ENCODE results near the gene STAM. TPM values are rescaled to one million over a fixed set of nuclear protein-coding genes. Genes with fewer than 3 reads are reported as not detected.

The STAM gene
- polyA plus RNA-seq, 1 donor (not counting 4 experiments of a cell fraction or from before 2014, with no cell fraction given): 34.1 TPM

- H3K4me2 ChIP-seq (ENCODE audit: control insufficient read depth, extremely low read depth, insufficient read depth, low read depth, low read length): no peak overlapping the region
- H3K27ac ChIP-seq (ENCODE audit: control insufficient read depth, insufficient read depth, low read length): no peak overlapping the region
- H4K20me1 ChIP-seq (ENCODE audit: control insufficient read depth, extremely low read depth, insufficient read depth, low read length): no peaks in the 10 kb centered on the region
- peaks cover 4 to 7% of the 10 kb centered on the region in 2 experiments for H3K36me3 ChIP-seq (ENCODE audit: control insufficient read depth in 2 of 2, extremely low read depth in 1 of 2, insufficient read depth in 2 of 2, low read length in 2 of 2)
- H3K4me3 ChIP-seq (ENCODE audit: control insufficient read depth in 2 of 3, extremely low read depth in 1 of 3, insufficient read depth in 2 of 3, low read depth in 1 of 3, low read length in 3 of 3): no peak overlapping the region
- dilution Hi-C loops (cut with MboI; ENCODE audit: extremely low pct_ligation_motif_present, low sequenced_read_pairs): no loop called here
- TF ChIP-seq EZH2 (IDR thresholded peaks at IDR 0.05; ENCODE audit: low read length): no peak
- TF ChIP-seq CTCF (optimal IDR thresholded peaks at IDR 0.05 in 1 of 3, IDR thresholded peaks at IDR 0.05 in 1 of 3, conservative IDR thresholded peaks at IDR 0.05 in 1 of 3; ENCODE audit: extremely low read depth in 1 of 3, insufficient read depth in 2 of 3, low read length in 3 of 3): no peak
- no peaks in the 10 kb centered on the region for H3K79me2 ChIP-seq (ENCODE audit: control insufficient read depth, insufficient read depth, low read length)
- no peaks in the 10 kb centered on the region for H3K9me3 ChIP-seq (ENCODE audit: control insufficient read depth, low read depth, low read length)
- FAIRE-seq (no peak), DNase-seq (ENCODE audit: low read depth, low spot score) (no peak)
- no peak overlapping the region for H3K9ac ChIP-seq (ENCODE audit: control insufficient read depth, extremely low read depth, insufficient read depth, low read length)
- H3K9me1 ChIP-seq (ENCODE audit: control insufficient read depth, extremely low read depth, insufficient read depth, low read length): no peaks in the 10 kb centered on the region
- H2AFZ ChIP-seq (ENCODE audit: control insufficient read depth, low read length): no peak overlapping the region
- H3K27me3 ChIP-seq (ENCODE audit: control insufficient read depth, extremely low read depth, insufficient read depth, low read length): no peaks in the 10 kb centered on the region
- H3K4me1 ChIP-seq (ENCODE audit: control insufficient read depth, extremely low read depth, insufficient read depth, low read length): no peaks in the 10 kb centered on the region
Observed at GRCh38 chr10:17693009-17693408, 49.1 kb downstream of the STAM start.

DNA sequence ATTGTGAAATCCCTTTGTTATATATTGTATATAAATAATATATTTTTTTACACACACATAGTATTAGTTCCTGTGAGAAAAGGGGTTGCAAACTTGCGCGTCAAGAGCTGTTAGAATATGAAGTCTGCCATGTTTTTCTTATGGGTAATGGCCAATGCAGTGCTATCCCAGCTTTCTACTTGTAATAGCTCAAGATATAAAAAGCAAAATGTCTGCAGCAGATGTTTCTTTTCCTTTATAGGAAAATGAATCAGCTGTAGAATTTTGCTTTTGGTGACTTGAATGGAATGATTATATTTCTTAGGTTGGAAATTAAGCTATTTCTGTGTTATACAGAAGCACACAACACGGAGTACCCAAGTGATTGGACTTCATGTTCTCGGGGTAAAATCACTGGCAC is 54.7 kb downstream of the STAM start:
- H3K9me3 ChIP-seq (ENCODE audit: control insufficient read depth, low read depth, low read length): no peaks in the 10 kb centered on the region
- H3K9me1 ChIP-seq (ENCODE audit: control insufficient read depth, extremely low read depth, insufficient read depth, low read length): no peaks in the 10 kb centered on the region
- H4K20me1 ChIP-seq (ENCODE audit: control insufficient read depth, extremely low read depth, insufficient read depth, low read length): peaks cover 2% of the 10 kb centered on the region
- no peaks in the 10 kb centered on the region for H3K4me1 ChIP-seq (ENCODE audit: control insufficient read depth, extremely low read depth, insufficient read depth, low read length)
- no peak overlapping the region for H3K27ac ChIP-seq (ENCODE audit: control insufficient read depth, insufficient read depth, low read length)
- dilution Hi-C loops (cut with MboI; ENCODE audit: extremely low pct_ligation_motif_present, low sequenced_read_pairs): no loop called here
- no peak overlapping the region for H3K9ac ChIP-seq (ENCODE audit: control insufficient read depth, extremely low read depth, insufficient read depth, low read length)
- no peaks in the 10 kb centered on the region for H3K27me3 ChIP-seq (ENCODE audit: control insufficient read depth, extremely low read depth, insufficient read depth, low read length)
- DNase-seq (ENCODE audit: low read depth, low spot score): no peak
- no peak overlapping the region for H3K4me2 ChIP-seq (ENCODE audit: control insufficient read depth, extremely low read depth, insufficient read depth, low read depth, low read length)
- H3K79me2 ChIP-seq (ENCODE audit: control insufficient read depth, insufficient read depth, low read length): no peaks in the 10 kb centered on the region
- H2AFZ ChIP-seq (ENCODE audit: control insufficient read depth, low read length): no peak overlapping the region
- H3K36me3 ChIP-seq (ENCODE audit: control insufficient read depth in 2 of 2, extremely low read depth in 1 of 2, insufficient read depth in 2 of 2, low read length in 2 of 2): peaks cover 2 to 7% of the 10 kb centered on the region in 2 experiments
- TF ChIP-seq CTCF (optimal IDR thresholded peaks at IDR 0.05 in 1 of 3, IDR thresholded peaks at IDR 0.05 in 1 of 3, conservative IDR thresholded peaks at IDR 0.05 in 1 of 3; ENCODE audit: extremely low read depth in 1 of 3, insufficient read depth in 2 of 3, low read length in 3 of 3) (no peak), EZH2 (IDR thresholded peaks at IDR 0.05; ENCODE audit: low read length) (no peak)
- no peak for FAIRE-seq
- H3K4me3 ChIP-seq (ENCODE audit: control insufficient read depth in 2 of 3, extremely low read depth in 1 of 3, insufficient read depth in 2 of 3, low read depth in 1 of 3, low read length in 3 of 3): no peak overlapping the region

Measured in keratinocyte (primary cell).